SW 1271 (cell line): Measurements from ENCODE around the gene DAPP1.

Experiments used
- DNase-seq, 2 experiments: peaks; one replicate each; lab custom pipeline; 2025; lab: John Stamatoyannopoulos, UW

The DAPP1 gene

DNA sequence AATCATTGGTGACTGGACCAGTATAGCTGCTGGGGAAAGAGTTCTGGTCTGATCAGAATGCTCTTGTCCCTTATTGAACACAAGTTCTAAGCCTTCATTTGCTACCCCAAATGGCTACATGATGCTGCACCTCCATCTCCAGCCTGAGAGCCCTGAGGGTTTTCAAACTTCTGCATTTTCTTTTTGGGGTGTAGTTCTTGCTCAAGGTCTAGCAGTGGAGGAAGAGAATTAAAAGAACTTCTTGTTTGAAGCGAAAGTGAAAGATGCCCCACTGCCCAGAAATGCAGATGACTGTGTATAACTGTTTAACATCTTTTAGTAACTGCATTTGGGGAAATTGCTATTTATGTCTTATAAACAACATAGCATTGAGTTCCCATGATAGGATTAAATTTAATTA is 39.1 kb downstream of the DAPP1 start:
- no peak for DNase-seq

DNA sequence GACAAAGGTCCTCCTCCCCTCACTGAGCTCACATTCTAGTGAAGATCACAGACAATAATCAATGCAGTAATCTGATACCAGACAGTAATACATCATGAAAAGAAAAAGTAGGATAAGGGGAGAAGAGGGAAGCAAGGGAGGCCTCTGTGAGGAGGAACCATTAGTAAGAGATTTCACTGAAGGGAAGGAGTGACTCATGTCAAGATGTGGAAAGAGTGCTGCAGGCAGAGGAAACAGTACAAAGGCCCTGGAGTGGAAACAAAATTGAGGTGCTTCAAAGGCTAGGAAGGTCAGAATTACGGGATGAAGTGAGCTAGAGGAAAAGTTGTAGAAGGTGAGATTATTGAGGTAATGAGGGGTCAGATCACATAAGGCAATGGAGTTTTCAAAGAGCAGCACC is 39.5 kb downstream of the DAPP1 start:
- DNase-seq = no peak

DNA sequence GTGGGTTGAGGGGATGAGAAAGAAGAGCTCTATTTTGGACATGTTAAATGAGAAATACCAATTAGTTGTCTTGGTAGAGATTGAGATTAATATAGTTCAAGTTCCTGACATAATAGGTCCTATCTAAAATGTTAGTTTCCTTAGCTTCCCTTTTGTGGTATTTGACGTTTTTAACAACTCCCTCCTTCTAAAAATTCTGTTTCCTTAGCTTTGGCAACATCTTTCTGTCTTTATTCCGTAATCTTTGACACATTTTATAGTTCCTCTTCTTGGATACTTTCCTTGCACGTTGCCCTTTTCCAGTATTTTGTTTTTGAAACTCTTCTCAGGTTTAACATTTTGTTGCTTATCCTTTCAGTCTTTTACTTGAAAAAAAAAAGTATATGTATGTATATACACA is 40.7 kb downstream of the DAPP1 start:
- no peak for DNase-seq

DNA sequence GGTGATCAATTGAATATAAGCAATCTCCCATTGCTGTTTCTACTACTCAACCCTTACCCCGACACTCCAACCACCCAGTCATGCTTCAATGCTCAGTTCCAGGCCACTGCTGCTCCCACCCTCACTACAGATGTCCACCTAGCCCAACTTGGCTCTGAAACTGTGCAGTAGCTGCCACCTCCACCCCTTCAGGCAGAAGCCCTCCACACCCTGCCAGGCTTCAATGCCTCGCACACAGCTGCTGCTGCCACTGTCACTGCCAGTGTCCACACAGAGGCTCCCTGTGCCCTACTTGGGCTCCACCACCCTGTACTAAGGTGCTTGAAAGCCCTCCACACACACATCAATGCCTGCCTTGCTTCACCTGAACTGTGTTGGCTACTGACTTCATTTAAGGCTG is 43.0 kb downstream of the DAPP1 start:
- DNase-seq = no peak

DNA sequence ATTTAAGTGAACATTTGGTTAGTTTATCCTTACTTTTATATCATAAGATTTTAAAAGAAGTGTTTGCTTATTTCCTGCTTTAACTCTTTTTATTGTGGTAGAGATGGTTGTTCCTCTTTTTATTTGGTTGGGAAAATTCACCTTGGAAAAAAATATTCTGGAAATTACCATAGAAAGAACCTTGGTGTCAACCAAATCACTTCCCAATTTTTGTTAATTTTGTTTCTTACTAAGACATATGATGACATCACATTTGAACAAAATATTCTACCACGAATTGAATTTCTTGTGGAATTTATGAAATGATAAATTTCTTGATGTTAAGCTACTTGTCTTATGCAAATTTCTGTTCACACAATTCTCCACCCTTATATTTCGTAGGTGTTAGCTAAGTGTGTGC is 43.9 kb downstream of the DAPP1 start:
- DNase-seq = no peak

DNA sequence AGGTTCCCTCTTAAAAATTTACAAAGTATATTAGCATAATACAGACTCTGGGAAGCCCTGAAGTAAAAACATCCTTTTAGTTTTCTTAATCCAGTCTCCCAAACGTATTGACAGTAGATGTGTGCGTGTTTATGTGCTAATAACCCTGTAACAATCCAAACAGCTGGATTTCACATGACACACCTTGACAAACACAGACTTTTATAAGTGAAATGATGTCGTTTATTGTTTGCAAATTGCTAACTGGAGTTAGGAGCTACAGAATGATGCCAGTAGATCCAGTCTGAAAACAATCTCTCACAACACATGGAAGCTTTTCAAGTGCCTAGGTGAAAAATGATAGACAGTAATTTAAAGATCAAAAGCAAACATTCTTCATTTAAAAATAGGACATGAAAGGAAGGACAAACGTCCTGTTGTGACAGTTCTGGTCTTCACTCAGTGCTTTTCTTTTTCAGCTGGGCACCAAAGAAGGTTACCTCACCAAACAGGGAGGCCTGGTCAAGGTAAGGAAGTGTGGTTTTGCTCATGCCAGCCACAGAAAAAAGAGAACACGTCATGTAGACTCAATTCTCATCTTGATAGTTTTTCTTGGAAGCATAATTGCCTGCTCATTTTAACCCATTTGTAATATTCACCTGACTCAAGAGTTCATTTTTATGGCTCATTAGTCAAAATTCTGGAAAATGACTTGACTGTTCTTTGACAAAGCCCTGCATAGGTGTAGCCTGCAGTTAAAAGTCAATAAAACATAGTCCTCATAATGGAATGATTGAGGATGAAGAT is 44.7 kb downstream of the DAPP1 start:
- DNase-seq = no peak

DNA sequence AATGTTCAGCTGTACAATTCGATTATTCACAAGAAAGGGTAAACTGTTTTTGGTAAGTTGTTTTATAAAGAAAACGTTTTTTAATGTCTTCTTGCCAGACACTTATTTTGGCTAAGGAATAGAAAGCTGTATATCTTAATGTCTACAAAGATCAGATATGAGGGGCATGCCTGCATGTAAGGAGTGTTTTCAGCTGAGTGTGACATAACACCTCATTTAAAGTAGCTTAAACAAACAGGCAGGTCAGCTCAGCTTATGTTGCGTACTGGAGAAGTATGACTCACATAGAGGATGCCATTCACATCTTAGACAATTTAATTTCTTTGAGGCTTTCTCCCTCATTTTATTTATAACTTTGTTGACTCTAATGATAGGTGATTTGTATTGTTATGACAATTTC is 47.2 kb downstream of the DAPP1 start:
- DNase-seq = no peak

DNA sequence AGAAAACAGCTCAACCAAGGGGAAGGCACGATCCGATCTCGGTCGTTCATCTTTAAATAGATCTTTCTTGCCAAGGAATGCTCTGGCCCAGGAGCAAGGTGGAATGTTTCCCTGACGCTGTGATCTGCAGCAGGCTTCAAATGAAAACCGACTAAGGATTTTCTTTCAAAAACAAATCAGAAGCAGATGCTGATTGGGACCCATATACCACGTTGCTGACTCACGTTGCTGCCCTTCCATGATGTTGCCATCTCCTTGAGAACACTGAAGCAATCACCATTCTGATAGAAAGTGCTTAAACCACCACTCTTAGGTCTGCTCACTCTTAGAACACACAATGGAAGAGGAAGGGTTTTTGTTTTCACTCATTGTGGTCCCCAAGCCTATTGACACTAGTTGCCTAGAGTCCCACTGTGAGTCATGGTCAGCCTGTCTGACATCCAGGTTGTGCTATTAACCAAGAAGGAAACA is 51.5 kb downstream of the DAPP1 start:
- no peak for DNase-seq

DNA sequence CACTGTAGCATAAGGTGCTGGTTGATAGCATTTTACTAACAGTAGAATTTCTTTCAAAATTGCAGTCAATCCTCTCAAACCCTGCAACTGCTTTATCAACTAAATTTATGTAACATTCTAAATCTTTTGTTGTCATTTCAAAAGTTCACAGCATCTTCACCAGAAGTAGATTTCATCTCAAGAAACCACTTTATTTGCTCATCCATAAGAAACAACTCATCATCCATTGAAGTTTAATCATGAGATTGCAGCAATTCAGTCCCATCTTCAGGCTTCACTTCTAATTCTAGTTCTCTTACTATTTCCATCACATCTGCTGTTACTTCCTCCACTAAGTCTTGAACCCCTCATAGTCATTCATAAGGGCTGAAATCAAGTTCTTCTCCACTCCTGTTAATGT is 55.9 kb downstream of the DAPP1 start:
- no peak for DNase-seq

DNA sequence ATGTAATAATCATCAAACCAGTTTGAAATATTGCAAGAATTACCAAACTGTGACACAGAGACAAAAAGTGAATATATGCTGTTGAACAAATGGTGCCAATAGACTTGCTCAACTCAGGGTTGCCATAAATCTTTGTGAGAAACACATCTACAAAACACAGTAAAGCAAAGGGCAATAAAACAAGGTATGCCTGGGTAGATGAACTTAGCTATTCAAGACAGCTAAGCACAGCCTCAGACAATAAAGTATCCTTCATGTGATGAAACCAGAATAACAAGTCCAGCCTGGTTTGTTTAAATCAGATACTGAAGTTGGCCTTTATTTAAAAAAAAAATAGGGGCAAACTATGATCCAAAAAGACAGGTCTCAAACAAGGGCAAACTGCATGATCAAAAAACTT is 58.4 kb downstream of the DAPP1 start:
- no peak for DNase-seq

DNA sequence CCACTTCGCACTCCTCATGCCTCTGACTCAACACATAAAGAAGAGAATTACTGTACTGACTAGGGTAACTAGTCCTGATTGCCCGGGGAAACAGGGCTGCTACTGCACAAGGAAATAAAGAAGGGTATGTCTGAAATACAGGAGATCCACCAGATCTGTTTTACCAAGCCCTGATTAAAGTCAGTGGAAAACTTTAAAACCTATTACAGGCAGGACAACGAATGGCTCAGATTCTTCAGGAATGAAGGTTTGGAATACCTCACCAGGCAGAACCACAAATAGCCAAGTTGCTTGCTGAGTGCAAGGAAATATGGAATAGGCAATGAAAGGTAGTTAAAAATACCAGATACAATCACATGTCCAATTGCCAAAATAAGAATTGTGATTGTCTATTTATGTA is 60.3 kb downstream of the DAPP1 start:
- DNase-seq = no peak

DNA sequence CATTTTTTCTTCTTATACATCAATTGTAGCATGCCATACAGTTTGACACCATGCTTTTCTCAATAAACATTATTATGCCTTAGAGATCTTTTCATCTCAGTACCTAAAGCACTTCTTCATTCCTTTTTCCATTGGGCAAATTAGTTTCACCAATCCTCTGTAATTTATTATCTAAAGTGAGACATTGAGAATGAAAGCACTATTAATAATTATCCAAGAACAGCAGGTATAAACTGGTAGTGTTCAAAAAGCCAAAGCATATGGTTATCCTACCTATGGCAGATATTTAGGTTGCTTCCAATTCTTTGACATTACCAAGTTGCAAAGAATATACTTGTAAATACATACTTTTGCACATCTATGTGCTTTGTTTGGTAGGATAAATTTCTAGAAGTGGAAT is 62.0 kb downstream of the DAPP1 start:
- DNase-seq = no peak

DNA sequence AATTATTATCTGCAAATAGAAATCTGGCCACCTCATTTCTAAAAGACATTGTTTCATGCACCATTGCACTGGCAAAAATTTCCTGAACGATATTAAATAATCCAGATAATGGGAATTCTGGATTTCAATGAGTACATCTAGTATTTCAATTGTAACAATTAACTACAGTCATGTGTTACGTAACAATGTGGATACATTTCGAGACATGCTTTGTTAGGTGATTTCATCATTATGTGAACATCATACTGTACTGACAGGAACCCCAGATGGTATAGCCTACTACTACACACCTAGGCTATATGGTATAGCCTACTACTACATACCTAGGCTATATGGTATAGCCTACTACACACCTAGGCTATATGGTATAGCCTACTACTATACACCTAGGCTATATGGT is 62.8 kb downstream of the DAPP1 start:
- DNase-seq = no peak

DNA sequence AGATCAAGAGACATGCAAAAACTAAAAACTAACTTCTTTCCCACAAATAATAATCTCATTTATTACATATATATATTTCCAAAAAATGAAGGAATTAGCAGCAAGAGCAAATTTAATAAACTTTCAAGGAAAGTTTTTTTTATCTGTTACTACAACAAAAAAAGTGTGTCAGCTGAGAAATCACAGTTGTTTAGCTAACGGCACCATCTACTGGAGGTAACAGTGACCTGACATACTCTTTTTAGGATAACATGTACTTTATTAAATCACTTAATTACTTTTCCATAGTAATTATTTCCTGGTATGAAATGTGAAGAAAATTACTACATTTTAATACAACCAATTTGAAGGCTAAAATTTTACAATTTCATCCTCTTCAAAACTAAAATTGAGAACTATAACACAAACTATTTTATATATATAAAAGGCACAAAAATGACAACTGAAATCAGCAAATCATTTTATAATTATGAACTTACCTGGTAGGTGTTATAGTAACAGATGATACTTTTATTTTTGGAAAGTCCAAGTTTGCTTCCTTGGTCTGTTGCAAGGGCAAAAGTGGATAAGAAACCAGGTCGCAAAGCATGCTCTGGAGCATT is 68.5 kb downstream of the DAPP1 start:
- DNase-seq = peak in 1 of 2 experiments; percentile 23

DNA sequence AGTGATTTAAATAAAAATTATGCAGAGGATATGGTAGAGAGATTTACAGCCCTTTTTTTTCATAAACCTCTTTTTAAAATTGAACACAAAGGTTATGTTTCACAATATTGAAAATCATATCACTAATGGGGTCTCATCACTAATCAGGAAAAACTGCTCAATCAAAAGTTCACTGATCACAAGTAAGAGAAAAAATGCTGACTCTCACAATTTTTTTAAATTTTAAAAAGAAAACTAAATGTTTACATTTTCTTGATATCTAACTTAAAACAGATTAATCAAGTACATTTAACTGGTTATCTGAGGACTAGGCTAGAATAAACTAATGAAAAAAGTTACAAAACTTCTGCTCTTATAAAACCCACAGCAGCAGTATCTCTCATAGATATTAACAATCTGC is 69.1 kb downstream of the DAPP1 start:
- no peak for DNase-seq

DNA sequence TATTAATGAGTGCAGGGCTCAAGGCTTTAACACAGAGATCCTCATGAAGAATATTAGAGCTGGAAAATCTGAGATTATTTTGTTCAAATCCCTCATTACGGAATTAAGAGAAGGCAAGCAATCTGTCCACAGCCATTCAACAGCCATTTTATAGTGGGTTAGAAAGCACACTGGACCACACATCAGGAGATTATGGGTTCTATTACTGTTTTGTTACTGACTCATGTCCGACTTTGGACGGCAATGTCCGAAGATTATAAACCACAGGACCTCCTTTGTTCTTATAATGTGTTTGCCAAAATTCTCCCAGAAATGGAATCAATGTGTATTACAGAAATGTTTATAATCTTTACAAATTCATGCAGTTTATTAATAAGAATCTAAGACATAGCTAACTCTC is 69.5 kb downstream of the DAPP1 start:
- DNase-seq = no peak

DNA sequence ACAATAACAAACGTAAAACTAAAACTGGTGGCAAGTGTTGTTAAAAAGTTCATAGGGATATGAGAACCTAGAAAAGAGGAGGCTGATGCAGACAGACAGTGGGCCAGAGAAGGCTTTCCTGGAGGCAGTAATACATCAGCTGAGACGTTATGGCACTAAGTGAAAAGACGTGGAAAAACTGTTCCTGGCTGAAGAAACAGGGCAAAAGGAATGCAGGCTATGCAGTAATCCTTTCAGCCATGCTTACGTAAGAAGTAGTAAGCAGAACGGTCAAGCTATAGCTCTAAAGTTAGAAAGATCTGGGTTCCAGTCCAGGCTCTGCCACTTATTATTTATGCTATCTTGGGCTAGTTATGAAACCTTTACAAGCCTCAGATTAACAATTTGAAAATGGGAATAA is 71.2 kb downstream of the DAPP1 start:
- no peak for DNase-seq

DNA sequence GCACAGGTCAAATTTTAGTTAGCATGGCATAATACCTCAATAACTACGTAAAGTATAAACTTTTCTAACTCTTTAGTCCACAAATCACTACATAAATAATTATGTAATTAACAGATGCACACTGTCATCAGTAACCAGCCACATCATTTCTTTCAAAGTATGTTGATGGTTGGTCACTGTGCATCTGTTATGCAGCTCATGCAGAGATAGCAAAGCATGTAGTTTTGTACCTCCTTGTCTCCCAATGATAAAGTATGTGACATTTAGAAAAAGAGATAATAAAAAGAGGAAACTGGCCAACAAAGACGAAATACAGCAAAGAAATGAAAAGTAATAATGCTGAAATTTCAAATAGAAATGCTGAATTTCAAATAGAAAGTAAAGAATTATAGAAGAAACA is 74.7 kb downstream of the DAPP1 start:
- DNase-seq = no peak

DNA sequence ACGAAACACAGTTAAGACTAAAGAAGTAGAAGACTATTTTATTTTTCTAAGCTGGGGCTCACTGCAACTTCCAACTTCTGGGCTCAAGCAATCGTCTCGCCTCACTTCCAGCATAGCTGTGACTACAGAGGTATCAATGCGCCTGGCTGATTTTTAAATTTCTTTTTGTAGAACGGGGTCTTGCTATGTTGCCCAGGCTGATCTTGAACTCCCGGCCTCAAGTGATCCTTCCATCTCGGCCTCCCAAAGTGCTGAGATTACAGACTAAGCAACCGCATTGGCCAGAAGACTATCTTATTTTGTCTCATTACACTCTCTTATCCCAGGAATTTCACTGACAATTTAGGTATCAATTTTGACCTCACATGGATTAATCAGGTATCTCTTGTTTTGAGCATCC is 76.4 kb downstream of the DAPP1 start:
- DNase-seq = no peak

DNA sequence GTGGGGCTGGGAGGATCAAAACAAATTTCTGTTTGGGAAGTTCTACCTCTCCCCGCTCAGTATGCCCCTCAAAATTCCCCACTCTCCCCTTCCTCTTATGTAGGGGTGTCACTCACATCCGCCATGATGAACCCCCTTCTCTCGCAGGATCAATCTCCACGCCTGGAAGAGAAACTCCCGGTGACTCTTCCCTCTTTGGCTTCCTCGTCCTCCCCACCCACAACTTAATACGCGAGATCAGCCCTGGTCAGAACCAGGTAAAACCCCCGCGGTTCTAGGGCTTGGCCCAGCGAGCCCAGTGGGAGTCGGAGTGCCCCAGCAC is 77.2 kb downstream of the DAPP1 start:
- DNase-seq = no peak

DNA sequence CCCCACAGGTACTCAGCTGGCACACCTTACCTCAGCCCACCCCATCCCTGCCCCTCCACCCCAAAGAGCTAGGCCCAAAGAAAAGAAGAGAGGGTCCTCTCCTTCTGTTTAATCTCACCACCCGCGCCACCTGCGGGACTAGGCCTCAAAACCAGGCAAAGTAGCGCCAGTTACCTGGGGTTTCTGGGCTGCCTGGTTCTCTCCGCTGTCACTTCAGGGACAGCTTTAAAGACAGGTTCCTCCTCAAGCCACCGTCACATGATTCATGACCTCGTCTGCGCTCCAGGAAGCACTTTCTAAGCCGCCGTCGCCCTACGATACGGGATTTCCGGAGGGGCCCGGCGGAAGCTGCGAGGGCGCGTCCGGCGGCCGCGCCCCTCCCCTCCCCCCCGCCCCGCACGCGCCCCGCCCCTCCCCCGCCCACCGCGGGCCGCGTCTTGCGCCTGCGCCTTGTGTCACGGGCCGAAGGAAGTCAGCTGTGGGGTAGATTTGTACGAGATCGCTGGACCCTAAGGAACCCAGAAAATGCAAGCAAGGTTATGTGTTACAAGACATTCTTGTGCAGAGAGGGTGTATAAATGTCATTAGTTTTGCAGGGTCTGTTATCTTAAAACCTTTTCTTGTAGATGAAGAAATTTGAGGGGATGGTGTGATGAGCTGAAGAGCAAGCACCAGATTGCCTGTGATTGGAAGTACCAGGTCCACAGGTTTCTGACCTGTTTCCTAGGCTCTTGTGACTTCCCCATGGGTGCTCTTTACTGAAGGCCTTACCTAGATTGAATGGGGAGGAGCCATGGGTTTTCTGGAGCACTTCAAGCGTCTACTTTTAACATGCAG is 77.8 kb downstream of the DAPP1 start, which contains the start of gene LAMTOR3:
Gene LAMTOR3 (minus strand): TSS at position 267 of the 837 bp plus-strand sequence. CDS start 464 bp downstream, outside the sequence.
- DNase-seq = peak; percentile 31 to 66

DNA sequence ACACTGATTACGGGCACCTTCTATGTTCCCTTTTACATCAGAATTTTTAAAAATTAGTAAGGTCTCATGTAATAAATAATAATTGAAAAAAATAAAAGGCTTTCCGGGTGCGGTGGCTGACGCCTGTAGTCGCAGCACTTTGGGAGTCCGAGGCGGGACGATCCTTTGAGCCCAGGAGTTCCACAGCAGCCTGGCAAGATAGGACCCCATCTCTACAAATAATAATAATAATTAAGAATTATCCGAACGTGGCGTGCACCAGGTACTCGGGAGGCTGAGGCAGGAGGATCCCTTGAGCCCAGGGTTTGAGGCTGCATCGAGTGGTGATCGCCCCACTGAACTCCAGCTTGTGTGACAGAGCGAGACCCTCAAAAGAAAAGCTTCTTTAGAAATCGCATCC is 78.4 kb downstream of the DAPP1 start:
- DNase-seq = no peak

DNA sequence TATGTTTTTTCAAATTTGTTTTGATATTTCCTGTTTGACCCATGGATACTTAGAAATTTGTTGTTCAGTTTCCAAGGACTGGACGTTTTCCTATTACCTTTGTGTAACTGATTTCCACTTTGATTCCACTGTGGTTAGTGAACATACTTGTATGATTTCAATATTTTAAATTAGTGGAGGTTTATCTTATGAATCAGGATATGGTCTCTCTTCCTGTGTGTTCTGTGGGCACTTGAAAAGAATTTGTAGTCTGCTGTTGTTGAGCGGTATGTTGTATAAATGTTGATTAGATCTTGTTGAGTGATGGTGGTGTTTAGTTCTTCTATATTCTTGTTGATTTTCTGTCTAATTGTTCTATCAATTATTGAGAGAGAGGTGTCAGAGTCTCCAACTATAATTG is 98.8 kb downstream of the DAPP1 start:
- DNase-seq = no peak
